Measurements from ENCODE around the gene DTX3L. TPM values are rescaled to one million over a fixed set of nuclear protein-coding genes. Genes with fewer than 3 reads are reported as not detected.

The DTX3L gene
- total RNA-seq, 4 donors from 2014 or later = 12.9 to 38.9 (median 23.3) TPM

DNA sequence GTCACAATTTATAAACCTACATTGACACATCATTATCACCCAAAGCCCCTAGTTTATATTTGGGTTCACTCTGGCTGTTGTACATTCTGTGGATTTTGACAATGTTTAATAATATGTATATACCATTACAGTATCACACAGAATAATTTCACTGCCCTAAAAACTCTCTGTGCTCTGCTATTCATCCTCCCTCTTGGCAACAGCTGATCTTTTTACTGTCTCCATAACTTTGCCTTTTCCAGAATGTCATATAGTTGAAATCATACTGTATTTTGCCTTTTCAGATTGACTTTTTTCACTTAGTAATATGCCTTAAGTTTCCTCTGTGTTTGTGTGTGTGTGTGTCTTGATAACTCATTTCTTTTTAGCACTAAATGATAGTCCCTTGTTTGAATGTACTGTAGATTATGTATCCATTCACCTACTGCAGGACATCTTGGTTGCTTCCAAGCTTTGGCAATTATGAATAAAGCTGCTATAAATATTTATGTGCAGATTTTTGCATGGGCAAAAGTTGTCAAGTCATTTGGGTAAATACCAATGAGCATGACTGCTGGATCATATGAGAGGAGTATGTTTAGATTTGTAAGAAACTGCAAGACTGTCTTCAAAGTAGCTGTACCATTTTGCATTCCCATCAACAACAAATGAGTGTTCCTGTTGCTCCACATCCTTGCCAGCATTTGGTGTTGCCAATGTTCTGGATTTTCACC, 22.8 kb downstream of the DTX3L start:
- Histone ChIP-seq H3K36me3 (no peaks in the 10 kb centered on the region), H3K27ac (no peak overlapping the region), H3K4me1 (no peaks in the 10 kb centered on the region), H3K9me3 (peaks cover 0 to 8% of the 10 kb centered on the region in 2 donors), H3K27me3 (no peaks in the 10 kb centered on the region), H3K4me3 (no peak overlapping the region)
- no peak for DNase-seq
- no peak for TF ChIP-seq CTCF (IDR thresholded peaks at IDR 0.05)
- no peak for TF ChIP-seq POLR2A (IDR thresholded peaks at IDR 0.05)
- intact Hi-C loops (cut with DNase I; ENCODE audit: low total_unique reads) = no loop called here

DNA sequence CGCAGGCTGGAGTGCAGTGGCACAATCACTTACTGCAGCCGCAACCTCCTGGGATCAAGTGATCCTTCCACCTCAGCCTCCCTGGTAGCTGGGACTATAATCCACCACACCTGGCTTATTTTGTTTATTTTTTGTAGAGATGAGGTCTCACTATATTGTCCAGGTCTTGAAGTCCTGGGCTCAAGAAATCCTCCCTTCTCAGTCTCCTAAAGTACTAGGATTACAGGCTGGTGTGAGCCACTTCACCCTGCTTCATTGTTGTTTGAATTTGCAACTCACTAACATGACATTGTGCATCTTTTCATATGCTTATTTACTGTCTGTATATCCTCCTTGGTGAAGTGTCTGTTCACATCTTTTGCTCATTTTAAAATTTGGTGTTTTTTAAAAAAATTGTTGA, 23.4 kb downstream of the DTX3L start:
- Histone ChIP-seq H3K9me3 (peaks cover 0 to 4% of the 10 kb centered on the region in 2 donors), H3K4me1 (no peaks in the 10 kb centered on the region), H3K27ac (no peak overlapping the region), H3K36me3 (no peaks in the 10 kb centered on the region), H3K4me3 (no peak overlapping the region), H3K27me3 (no peaks in the 10 kb centered on the region)
- TF ChIP-seq POLR2A (IDR thresholded peaks at IDR 0.05) = no peak
- TF ChIP-seq CTCF (IDR thresholded peaks at IDR 0.05) = no peak
- DNase-seq = no peak
- intact Hi-C loops (cut with DNase I; ENCODE audit: low total_unique reads) = no loop called here

DNA sequence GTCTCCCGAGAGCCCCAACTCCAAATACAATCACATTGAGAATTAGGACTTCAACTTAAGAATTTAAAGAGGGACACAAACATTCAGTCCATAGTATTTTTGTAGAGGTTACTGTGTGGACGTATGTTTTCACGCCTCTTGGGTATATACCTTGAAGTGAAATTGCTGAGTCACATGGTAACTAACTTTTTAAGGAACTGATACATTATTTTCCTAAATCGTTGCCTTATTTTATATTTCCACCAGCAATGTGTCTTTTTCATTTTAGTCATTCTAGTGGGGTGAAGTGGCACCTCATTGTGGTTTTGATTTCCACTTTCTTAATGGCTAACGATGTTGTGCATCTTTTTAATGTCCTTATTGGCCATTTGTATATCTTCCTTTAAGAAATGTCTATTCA, 25.2 kb downstream of the DTX3L start:
- Histone ChIP-seq H3K36me3 (no peaks in the 10 kb centered on the region), H3K4me1 (no peaks in the 10 kb centered on the region), H3K9me3 (no peaks in the 10 kb centered on the region), H3K27ac (no peak overlapping the region), H3K4me3 (no peak overlapping the region), H3K27me3 (no peaks in the 10 kb centered on the region)
- TF ChIP-seq CTCF (IDR thresholded peaks at IDR 0.05) (no peak), POLR2A (IDR thresholded peaks at IDR 0.05) (no peak)
- DNase-seq = no peak
- intact Hi-C loops (cut with DNase I; ENCODE audit: low total_unique reads) = no loop called here

DNA sequence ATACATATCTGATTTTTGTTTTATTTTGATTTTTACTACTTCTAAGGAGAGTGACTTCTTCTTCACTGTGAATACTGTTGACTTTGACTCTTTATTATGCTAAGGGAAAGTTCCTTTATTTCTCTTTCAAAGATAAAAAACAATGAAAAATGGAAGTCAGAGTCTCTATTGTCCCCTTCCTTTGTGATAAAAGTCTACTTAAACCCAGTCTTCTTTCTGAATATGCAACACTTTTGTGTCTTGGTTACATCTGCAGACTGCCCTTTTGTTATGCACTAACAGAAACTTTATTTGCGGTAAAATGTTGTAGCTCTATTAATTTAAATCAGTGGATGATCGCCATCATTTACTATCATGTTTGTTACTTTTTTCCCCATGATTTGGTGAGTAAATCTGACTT, 26.5 kb downstream of the DTX3L start:
- Histone ChIP-seq H3K9me3 (no peaks in the 10 kb centered on the region), H3K36me3 (no peaks in the 10 kb centered on the region), H3K4me1 (no peaks in the 10 kb centered on the region), H3K27me3 (no peaks in the 10 kb centered on the region), H3K27ac (no peak overlapping the region), H3K4me3 (no peak overlapping the region)
- TF ChIP-seq CTCF (IDR thresholded peaks at IDR 0.05) = no peak
- TF ChIP-seq POLR2A (IDR thresholded peaks at IDR 0.05) = no peak
- intact Hi-C loops (cut with DNase I; ENCODE audit: low total_unique reads) = no loop called here
- no peak for DNase-seq

- no peak for DNase-seq
- Histone ChIP-seq H3K27me3 (no peaks in the 10 kb centered on the region), H3K36me3 (no peaks in the 10 kb centered on the region), H3K4me1 (no peaks in the 10 kb centered on the region), H3K9me3 (no peaks in the 10 kb centered on the region), H3K4me3 (no peak overlapping the region), H3K27ac (no peak overlapping the region)
- intact Hi-C loops (cut with DNase I; ENCODE audit: low total_unique reads) = no loop called here
- TF ChIP-seq CTCF (IDR thresholded peaks at IDR 0.05) (no peak), POLR2A (IDR thresholded peaks at IDR 0.05) (no peak)
These were observed 29.9 kb downstream of the DTX3L start for GRCh38 chr3:122594025-122594424.
